ENCODE data around the gene R3HDM2.
"Not testable (repeated sequence)": the region's sequence is repeated elsewhere in the genome, so short reads cannot be mapped to it uniquely, and the experiment has no call there.

R3HDM2 gene

DNA sequence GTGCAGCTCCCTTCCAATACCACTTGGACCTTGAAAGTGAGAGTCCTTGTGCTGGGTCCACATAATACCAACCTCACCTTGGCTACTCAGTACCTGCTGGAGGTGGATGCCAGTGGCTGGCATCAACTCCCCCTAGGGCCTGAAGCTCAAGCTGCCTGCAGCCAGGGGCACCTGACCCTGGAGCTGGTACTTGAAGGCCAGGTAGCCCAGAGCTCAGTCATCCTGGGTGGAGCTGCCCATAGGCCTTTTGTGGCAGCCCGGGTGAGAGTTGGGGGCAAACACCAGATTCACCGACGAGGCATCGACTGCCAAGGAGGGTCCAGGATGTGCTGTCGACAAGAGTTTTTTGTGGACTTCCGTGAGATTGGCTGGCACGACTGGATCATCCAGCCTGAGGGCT lies 18.5 kb upstream of the R3HDM2 start:
- Histone ChIP-seq H3K4me3 (ENCODE audit: low read depth, low read length) (no peak overlapping the region), H3K27ac (ENCODE audit: low read depth, low read length) (no peak overlapping the region), H3K9ac (ENCODE audit: low read length) (no peak overlapping the region), H3K4me1 (ENCODE audit: control insufficient read depth, insufficient read depth, low read length) (peaks cover 18% of the 10 kb centered on the region), H3K9me3 (ENCODE audit: control insufficient read depth, insufficient read depth, low read depth, low read length) (no peaks in the 10 kb centered on the region), H3K27me3 (ENCODE audit: control insufficient read depth, insufficient read depth, low read length) (no peaks in the 10 kb centered on the region), H3K36me3 (ENCODE audit: control insufficient read depth, insufficient read depth, low read length) (no peaks in the 10 kb centered on the region)

DNA sequence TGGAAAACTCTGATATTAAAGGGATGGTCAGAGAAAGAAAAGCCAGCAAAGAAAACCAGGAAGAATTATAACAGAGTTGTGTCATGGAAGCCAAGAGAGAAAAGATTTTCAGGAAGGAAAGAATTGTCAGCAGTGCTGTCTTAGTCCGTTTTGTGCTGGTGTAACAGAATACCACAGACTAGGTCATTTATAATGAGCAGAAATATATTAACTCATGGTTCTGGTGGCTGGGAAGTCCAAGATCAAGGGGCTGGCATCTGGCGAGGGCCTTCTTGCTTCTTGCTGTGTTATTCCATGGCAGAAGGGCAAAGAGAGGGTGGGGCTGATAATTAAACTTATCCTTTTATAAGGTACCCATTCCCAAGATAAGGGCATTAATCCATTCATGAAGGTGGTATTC lies 17.8 kb upstream of the R3HDM2 start:
- Histone ChIP-seq H3K9me3 (ENCODE audit: control insufficient read depth, insufficient read depth, low read depth, low read length) (no peaks in the 10 kb centered on the region), H3K9ac (ENCODE audit: low read length) (no peak overlapping the region), H3K27me3 (ENCODE audit: control insufficient read depth, insufficient read depth, low read length) (no peaks in the 10 kb centered on the region), H3K4me3 (ENCODE audit: low read depth, low read length) (no peak overlapping the region), H3K36me3 (ENCODE audit: control insufficient read depth, insufficient read depth, low read length) (no peaks in the 10 kb centered on the region), H3K27ac (ENCODE audit: low read depth, low read length) (no peak overlapping the region), H3K4me1 (ENCODE audit: control insufficient read depth, insufficient read depth, low read length) (peaks cover 16% of the 10 kb centered on the region)

DNA sequence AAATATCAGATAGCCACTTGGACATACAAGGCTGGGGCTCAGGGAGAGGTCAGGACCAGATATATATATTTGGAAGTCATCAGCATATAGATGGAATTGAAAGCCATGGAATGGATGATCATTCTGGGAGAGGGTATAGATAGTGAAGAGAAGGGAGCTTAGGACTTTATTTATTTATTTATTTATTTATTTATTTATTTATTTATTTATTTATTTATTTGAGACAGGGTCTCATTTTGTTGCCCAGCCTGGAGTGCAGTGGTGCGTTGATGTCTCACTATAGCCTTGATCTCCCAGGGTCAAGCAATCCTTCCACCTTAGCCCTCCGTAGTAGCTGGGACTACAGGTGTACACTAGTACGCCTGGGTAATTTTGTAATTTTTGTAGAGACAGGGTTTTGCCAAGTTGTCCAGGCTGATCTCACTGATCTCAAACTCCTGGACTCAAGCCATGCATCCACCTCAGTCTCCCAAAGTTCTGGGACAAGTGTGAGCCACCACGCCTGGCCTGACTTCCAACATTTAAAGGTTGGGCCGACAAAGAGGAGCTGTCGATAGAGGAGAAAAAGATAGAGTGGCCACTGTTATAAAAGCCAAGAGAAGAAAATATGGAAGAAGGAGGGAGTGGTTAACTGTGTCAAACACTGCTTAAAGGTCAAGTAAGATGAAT lies 15.6 kb upstream of the R3HDM2 start:
- Histone ChIP-seq H3K4me3 (ENCODE audit: low read depth, low read length) (no peak overlapping the region), H3K27ac (ENCODE audit: low read depth, low read length) (no peak overlapping the region), H3K36me3 (ENCODE audit: control insufficient read depth, insufficient read depth, low read length) (no peaks in the 10 kb centered on the region), H3K27me3 (ENCODE audit: control insufficient read depth, insufficient read depth, low read length) (no peaks in the 10 kb centered on the region), H3K9ac (ENCODE audit: low read length) (no peak overlapping the region), H3K9me3 (ENCODE audit: control insufficient read depth, insufficient read depth, low read depth, low read length) (peaks cover 4% of the 10 kb centered on the region), H3K4me1 (ENCODE audit: control insufficient read depth, insufficient read depth, low read length) (peaks cover 2% of the 10 kb centered on the region; the same call in 1 of the 2 replicates)

DNA sequence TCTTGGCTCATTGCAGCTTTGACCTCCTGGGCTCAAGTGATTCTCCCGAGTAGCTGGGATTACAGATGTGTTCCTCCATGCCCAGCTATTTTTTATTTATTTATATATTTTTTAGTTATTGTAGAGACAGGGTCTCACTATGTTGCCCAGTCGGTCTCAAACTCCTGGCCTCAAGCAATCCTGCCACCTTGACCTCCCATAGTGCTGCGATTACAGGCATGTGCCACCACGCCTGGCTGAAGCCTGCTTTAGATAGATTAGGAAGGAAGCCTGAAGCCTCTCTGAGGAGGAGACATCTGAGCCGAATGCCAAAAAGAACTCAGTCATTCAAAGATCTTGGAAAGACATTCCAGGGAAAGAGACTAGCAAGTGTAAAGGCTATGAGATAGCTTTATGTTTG lies 13.9 kb upstream of the R3HDM2 start:
- H3K27me3 ChIP-seq (ENCODE audit: control insufficient read depth, insufficient read depth, low read length) = no peaks in the 10 kb centered on the region
- H3K9me3 ChIP-seq (ENCODE audit: control insufficient read depth, insufficient read depth, low read depth, low read length) = peaks cover 11% of the 10 kb centered on the region
- H3K36me3 ChIP-seq (ENCODE audit: control insufficient read depth, insufficient read depth, low read length) = no peaks in the 10 kb centered on the region
- H3K27ac ChIP-seq (ENCODE audit: low read depth, low read length) = no peak overlapping the region
- no peak overlapping the region for H3K9ac ChIP-seq (ENCODE audit: low read length)
- H3K4me1 ChIP-seq (ENCODE audit: control insufficient read depth, insufficient read depth, low read length) = no peaks in the 10 kb centered on the region
- no peak overlapping the region for H3K4me3 ChIP-seq (ENCODE audit: low read depth, low read length)

DNA sequence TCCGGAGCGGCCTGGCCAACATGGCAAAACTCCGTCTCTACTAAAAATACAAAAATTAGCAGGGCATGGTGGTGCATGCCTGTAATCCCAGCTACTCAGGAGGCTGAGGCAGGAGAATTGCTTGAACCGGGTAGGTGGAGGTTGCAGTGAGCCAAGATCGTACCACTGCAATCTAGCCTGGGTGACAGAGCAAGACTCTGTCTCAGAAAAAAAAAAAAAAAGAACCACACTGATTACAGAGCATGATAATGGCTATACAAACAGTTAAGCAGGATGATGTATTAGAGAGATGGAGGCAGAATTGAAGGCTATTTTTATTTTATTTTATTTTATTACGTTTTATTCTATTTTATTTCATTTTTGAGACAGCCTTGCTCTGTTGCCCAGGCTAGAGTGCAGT lies 13.5 kb upstream of the R3HDM2 start:
- H3K9me3 ChIP-seq (ENCODE audit: control insufficient read depth, insufficient read depth, low read depth, low read length) = peaks cover 11% of the 10 kb centered on the region
- H3K27ac ChIP-seq (ENCODE audit: low read depth, low read length) = not testable (repeated sequence)

DNA sequence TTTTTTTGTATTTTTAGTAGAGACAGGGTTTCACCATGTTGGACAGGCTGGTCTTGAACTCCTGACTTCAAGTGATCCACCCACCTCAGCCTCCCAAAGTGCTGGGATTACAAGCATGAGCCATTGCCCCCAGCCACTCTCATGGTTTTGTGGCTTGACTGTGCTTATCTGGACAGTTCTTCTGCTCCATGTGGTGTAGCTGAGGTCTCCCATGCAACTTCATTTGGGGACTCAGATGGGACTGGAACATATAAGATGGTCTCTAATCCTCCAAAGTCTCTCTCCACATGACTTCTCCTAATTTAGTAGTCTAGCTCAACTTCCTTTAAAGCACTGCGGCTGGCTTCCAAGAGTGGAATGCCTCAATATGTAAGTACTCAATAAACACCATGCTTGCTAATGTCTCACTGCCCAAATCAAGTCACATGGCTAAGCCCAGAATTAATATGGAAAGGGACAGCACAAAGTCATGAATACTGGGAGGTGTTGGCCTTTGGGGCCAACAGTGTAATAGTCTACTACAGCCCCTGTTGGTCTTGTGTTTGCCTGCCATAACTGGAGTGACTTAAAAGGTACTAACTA lies 11.1 kb upstream of the R3HDM2 start:
- no peaks in the 10 kb centered on the region for H3K27me3 ChIP-seq (ENCODE audit: control insufficient read depth, insufficient read depth, low read length)
- peaks cover 11% of the 10 kb centered on the region for H3K9me3 ChIP-seq (ENCODE audit: control insufficient read depth, insufficient read depth, low read depth, low read length)
- no peak overlapping the region for H3K4me3 ChIP-seq (ENCODE audit: low read depth, low read length)
- no peaks in the 10 kb centered on the region for H3K4me1 ChIP-seq (ENCODE audit: control insufficient read depth, insufficient read depth, low read length)
- H3K36me3 ChIP-seq (ENCODE audit: control insufficient read depth, insufficient read depth, low read length) = no peaks in the 10 kb centered on the region
- no peak overlapping the region for H3K27ac ChIP-seq (ENCODE audit: low read depth, low read length)
- H3K9ac ChIP-seq (ENCODE audit: low read length) = no peak overlapping the region

More for the DNA sequence above, 13.5 kb upstream of the R3HDM2 start:
- not testable (repeated sequence) for H3K4me1 ChIP-seq (ENCODE audit: control insufficient read depth, insufficient read depth, low read length); H3K4me3 ChIP-seq (ENCODE audit: low read depth, low read length); H3K27me3 ChIP-seq (ENCODE audit: control insufficient read depth, insufficient read depth, low read length); H3K36me3 ChIP-seq (ENCODE audit: control insufficient read depth, insufficient read depth, low read length); H3K9ac ChIP-seq (ENCODE audit: low read length)

DNA sequence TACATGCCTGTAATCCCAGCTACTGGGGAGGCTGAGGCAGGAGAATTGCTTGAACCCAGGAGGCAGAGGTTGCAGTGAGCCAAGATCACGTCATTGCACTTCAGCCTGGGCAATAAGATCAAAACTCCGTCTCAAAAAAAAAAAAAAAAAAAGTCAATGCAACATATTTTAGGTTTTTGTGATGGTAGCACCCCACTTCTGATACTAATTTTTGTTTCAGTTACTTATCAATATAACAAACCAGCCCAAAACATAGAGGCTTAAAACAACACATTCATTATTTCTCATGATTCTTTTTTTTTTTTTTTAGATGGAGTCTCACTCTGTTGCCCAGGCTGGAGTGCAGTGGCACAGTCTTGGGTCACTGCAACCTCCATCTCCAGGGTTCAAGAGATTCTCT lies 10.6 kb upstream of the R3HDM2 start:
- not testable (repeated sequence) for H3K9ac ChIP-seq (ENCODE audit: low read length); H3K4me3 ChIP-seq (ENCODE audit: low read depth, low read length); H3K27ac ChIP-seq (ENCODE audit: low read depth, low read length); H3K4me1 ChIP-seq (ENCODE audit: control insufficient read depth, insufficient read depth, low read length); H3K36me3 ChIP-seq (ENCODE audit: control insufficient read depth, insufficient read depth, low read length); H3K27me3 ChIP-seq (ENCODE audit: control insufficient read depth, insufficient read depth, low read length)
- H3K9me3 ChIP-seq (ENCODE audit: control insufficient read depth, insufficient read depth, low read depth, low read length) = peaks cover 11% of the 10 kb centered on the region

DNA sequence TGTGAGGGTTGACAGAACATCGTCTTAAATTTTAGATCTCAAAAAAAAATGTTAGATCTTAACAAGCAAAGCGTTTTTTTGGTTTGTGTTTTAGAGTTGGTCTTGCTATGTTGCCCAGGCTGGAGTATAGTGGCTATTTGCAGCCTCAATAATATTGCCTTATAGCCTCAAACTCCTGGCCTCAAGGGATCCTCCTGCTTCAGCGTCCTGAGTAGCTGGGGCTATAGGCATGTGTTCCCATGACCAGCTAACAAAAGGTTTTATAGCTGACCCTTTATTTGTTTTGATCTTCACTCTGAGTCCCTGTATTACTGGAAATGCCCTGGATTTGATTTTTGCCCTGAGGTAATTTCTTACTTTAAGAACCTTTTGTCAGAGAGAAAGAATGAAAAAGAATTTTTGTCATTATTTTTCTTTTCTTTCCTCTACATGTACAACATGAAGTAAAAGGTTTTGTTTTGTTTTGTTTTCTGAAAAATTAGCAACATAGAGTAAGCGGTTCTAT lies 9.0 kb upstream of the R3HDM2 start:
- Histone ChIP-seq H3K27ac (ENCODE audit: low read depth, low read length) (no peak overlapping the region), H3K4me1 (ENCODE audit: control insufficient read depth, insufficient read depth, low read length) (no peaks in the 10 kb centered on the region), H3K27me3 (ENCODE audit: control insufficient read depth, insufficient read depth, low read length) (no peaks in the 10 kb centered on the region), H3K9ac (ENCODE audit: low read length) (no peak overlapping the region), H3K9me3 (ENCODE audit: control insufficient read depth, insufficient read depth, low read depth, low read length) (peaks cover 11% of the 10 kb centered on the region), H3K4me3 (ENCODE audit: low read depth, low read length) (no peak overlapping the region), H3K36me3 (ENCODE audit: control insufficient read depth, insufficient read depth, low read length) (no peaks in the 10 kb centered on the region)

DNA sequence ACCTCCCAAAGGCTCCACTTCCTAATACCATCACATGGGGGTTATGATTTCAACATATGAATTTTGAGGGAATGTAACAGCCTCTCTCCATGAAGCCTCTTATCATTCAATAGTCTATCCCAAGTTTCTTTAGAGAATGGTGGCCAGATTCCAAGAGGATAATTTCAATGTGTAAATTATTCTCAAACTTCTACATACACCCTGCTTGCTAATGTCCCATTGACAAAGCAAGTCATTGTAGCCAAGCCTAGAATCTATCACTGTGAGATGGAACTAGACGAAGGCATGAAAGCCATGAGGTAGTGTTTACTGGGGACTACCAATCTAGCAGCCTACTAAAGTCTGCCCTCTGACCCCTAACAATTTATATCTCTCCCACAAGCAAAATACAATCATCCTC lies 7.6 kb upstream of the R3HDM2 start:
- Histone ChIP-seq H3K27me3 (ENCODE audit: control insufficient read depth, insufficient read depth, low read length) (no peaks in the 10 kb centered on the region), H3K9me3 (ENCODE audit: control insufficient read depth, insufficient read depth, low read depth, low read length) (peaks cover 11% of the 10 kb centered on the region), H3K4me3 (ENCODE audit: low read depth, low read length) (no peak overlapping the region), H3K4me1 (ENCODE audit: control insufficient read depth, insufficient read depth, low read length) (no peaks in the 10 kb centered on the region; the same call in 1 of the 2 replicates), H3K27ac (ENCODE audit: low read depth, low read length) (no peak overlapping the region), H3K9ac (ENCODE audit: low read length) (no peak overlapping the region), H3K36me3 (ENCODE audit: control insufficient read depth, insufficient read depth, low read length) (no peaks in the 10 kb centered on the region)

DNA sequence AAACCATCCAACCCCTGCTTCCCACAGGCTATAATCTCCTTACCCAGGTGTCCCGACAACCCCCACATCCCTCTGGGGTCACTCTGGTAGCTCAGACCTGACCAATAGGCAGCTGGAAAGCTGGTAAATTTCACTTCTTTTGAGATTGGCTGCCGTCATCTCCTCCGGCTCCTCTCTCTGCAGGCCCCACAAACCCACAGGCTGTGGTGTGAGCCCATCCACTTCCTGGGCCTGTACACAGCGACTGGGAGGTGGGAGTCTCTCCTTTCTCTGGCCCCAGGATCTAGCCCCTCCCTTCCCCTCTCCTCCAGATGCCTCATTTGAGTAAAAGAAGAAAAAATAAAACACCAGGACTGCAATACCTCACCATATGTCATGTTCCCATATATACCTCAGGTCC lies 4.5 kb upstream of the R3HDM2 start:
- H3K27ac ChIP-seq (ENCODE audit: low read depth, low read length) = no peak overlapping the region
- no peak overlapping the region for H3K9ac ChIP-seq (ENCODE audit: low read length)

DNA sequence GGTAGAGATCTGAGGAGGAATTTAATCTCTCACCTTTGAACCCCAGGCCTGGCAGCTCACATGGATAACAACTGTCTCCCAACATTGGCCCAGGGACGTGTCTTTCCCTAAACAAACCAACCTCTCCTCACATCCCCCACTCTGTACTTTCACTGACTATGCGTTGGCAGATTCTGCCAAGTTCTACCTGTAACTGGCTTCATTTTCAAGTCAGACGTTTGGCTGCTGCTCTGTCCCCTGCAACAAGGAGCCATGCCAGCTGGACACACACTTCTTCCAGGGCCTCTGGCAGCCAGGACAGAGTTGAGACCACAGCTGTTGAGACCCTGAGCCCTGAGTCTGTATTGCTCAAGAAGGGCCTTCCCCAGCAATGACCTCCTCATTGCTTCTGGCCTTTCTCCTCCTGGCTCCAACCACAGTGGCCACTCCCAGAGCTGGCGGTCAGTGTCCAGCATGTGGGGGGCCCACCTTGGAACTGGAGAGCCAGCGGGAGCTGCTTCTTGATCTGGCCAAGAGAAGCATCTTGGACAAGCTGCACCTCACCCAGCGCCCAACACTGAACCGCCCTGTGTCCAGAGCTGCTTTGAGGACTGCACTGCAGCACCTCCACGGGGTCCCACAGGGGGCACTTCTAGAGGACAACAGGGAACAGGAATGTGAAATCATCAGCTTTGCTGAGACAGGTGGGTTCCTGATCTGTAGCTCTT lies 3.8 kb upstream of the R3HDM2 start, which contains the start of gene INHBC:
TSS of gene INHBC (plus strand) at position 268 of the 707 bp plus-strand sequence. CDS start at position 371, 103 bp downstream.
- Histone ChIP-seq H3K27ac (ENCODE audit: low read depth, low read length) (no peak within 1 kb of the TSS), H3K9me3 (ENCODE audit: control insufficient read depth, insufficient read depth, low read depth, low read length) (no peaks in the 10 kb centered on the region), H3K4me3 (ENCODE audit: low read depth, low read length) (no peak within 1 kb of the TSS), H3K27me3 (ENCODE audit: control insufficient read depth, insufficient read depth, low read length) (no peaks in the 10 kb centered on the region), H3K4me1 (ENCODE audit: control insufficient read depth, insufficient read depth, low read length) (peaks cover 7% of the 10 kb centered on the region; the same call in 1 of the 2 replicates), H3K9ac (ENCODE audit: low read length) (no peak within 1 kb of the TSS), H3K36me3 (ENCODE audit: control insufficient read depth, insufficient read depth, low read length) (no peaks in the 10 kb centered on the region)

More for the DNA sequence above, 4.5 kb upstream of the R3HDM2 start:
- Histone ChIP-seq H3K27me3 (ENCODE audit: control insufficient read depth, insufficient read depth, low read length) (no peaks in the 10 kb centered on the region), H3K9me3 (ENCODE audit: control insufficient read depth, insufficient read depth, low read depth, low read length) (no peaks in the 10 kb centered on the region), H3K36me3 (ENCODE audit: control insufficient read depth, insufficient read depth, low read length) (no peaks in the 10 kb centered on the region), H3K4me1 (ENCODE audit: control insufficient read depth, insufficient read depth, low read length) (peaks cover 7% of the 10 kb centered on the region; the same call in 1 of the 2 replicates), H3K4me3 (ENCODE audit: low read depth, low read length) (no peak overlapping the region)

Data from HUES6 (cell line).